Measurements from ENCODE around the gene CWC27. TPM values are rescaled to one million over a fixed set of nuclear protein-coding genes. Genes with fewer than 3 reads are reported as not detected.

The CWC27 gene
- total RNA-seq, 6 donors from 2014 or later = 8.0 to 21.2 (median 14.6) TPM

- Histone ChIP-seq H3K4me3 (no peak overlapping the region), H3K9me3 (no peaks in the 10 kb centered on the region), H3K27me3 (no peaks in the 10 kb centered on the region), H3K27ac (no peak overlapping the region), H3K36me3 (peaks cover 0 to 24% (median 2%) of the 10 kb centered on the region in 4 donors), H3K4me1 (no peaks in the 10 kb centered on the region)
- ATAC-seq (ENCODE audit: low FRiP score in 2 of 2) (no peak), DNase-seq (no peak)
- no peak for TF ChIP-seq POLR2AphosphoS5 (IDR thresholded peaks at IDR 0.05)
- TF ChIP-seq POLR2A (IDR thresholded peaks at IDR 0.05) = no peak
- TF ChIP-seq EP300 (IDR thresholded peaks at IDR 0.05) = no peak
These were observed 25.9 kb upstream of the CWC27 start for GRCh38 chr5:64742821-64743220.

DNA sequence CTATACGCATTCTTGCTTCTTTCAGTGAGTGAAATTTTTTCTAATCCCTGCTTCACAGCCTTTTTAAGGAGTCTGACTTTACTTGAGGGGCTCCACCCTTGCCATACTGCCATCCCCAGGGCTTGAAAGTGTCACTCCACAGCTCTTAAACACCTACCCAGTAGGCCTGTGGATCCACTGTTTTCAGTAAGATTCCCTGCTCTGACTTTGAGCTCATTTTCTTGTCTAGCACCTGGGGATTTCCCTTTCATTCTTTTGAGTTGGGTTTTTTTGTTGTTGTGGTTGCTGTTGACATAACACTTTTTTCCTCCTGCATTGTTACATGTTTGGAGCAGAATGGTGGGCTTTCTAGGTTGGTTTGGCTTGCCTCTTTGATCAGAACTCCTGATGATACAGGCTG lies 23.8 kb upstream of the CWC27 start:
- Histone ChIP-seq H3K4me3 (no peak overlapping the region), H3K9me3 (no peaks in the 10 kb centered on the region), H3K27ac (no peak overlapping the region), H3K36me3 (peaks cover 0 to 13% (median 0%) of the 10 kb centered on the region in 4 donors), H3K4me1 (no peaks in the 10 kb centered on the region), H3K27me3 (no peaks in the 10 kb centered on the region)
- ATAC-seq (ENCODE audit: low FRiP score in 2 of 2) (no peak), DNase-seq (no peak)
- TF ChIP-seq POLR2A (IDR thresholded peaks at IDR 0.05) (no peak), POLR2AphosphoS5 (IDR thresholded peaks at IDR 0.05) (no peak), EP300 (IDR thresholded peaks at IDR 0.05) (no peak)
- TF ChIP-seq, protein P1, sequence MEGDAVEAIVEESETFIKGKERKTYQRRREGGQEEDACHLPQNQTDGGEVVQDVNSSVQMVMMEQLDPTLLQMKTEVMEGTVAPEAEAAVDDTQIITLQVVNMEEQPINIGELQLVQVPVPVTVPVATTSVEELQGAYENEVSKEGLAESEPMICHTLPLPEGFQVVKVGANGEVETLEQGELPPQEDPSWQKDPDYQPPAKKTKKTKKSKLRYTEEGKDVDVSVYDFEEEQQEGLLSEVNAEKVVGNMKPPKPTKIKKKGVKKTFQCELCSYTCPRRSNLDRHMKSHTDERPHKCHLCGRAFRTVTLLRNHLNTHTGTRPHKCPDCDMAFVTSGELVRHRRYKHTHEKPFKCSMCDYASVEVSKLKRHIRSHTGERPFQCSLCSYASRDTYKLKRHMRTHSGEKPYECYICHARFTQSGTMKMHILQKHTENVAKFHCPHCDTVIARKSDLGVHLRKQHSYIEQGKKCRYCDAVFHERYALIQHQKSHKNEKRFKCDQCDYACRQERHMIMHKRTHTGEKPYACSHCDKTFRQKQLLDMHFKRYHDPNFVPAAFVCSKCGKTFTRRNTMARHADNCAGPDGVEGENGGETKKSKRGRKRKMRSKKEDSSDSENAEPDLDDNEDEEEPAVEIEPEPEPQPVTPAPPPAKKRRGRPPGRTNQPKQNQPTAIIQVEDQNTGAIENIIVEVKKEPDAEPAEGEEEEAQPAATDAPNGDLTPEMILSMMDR (IDR thresholded peaks at IDR 0.05) = no peak
- 91 to 100% methylated on average over 1 of the region's 1 CpG for WGBS, 2 donors

- Histone ChIP-seq H3K9me3 (no peaks in the 10 kb centered on the region), H3K36me3 (no peaks in the 10 kb centered on the region), H3K27ac (no peak overlapping the region), H3K4me3 (no peak overlapping the region), H3K4me1 (no peaks in the 10 kb centered on the region), H3K27me3 (no peaks in the 10 kb centered on the region)
- WGBS, 2 donors = 86 to 88% methylated on average over 1 of the region's 1 CpG
- ATAC-seq (ENCODE audit: low FRiP score in 2 of 2) (no peak), DNase-seq (no peak)
- TF ChIP-seq POLR2A (IDR thresholded peaks at IDR 0.05) (no peak), POLR2AphosphoS5 (IDR thresholded peaks at IDR 0.05) (no peak), EP300 (IDR thresholded peaks at IDR 0.05) (no peak)
- TF ChIP-seq, protein P1 (IDR thresholded peaks at IDR 0.05) = no peak
These were observed 22.3 kb upstream of the CWC27 start for GRCh38 chr5:64746446-64746845.

DNA sequence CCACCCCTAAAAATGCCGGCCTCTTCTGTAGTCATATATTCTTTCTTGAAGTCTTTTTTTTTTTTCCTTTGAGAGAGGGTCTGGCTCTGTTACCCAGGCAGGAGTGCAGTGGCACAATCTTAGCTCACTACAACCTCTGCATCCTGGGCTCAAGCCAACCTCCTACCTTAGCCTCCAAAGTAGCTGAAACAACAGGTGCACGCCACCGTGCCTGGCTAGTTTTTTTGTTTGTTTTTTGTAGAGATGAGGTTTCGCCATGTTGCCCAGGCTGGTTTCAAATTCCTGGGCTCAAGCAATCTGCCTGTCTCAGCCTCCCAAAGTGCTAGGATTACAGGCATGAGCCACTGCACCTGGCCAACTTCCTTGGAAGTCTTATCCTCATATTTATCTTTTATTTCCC lies 19.3 kb upstream of the CWC27 start:
- Histone ChIP-seq H3K4me1 (no peaks in the 10 kb centered on the region), H3K4me3 (no peak overlapping the region), H3K27ac (no peak overlapping the region), H3K36me3 (peaks cover 0 to 15% (median 0%) of the 10 kb centered on the region in 4 donors), H3K9me3 (no peaks in the 10 kb centered on the region), H3K27me3 (no peaks in the 10 kb centered on the region)
- ATAC-seq (ENCODE audit: low FRiP score in 2 of 2) (no peak), DNase-seq (no peak)
- 88 to 89% methylated on average over 4 of the region's 4 CpGs for WGBS, 2 donors
- TF ChIP-seq POLR2AphosphoS5 (IDR thresholded peaks at IDR 0.05) (no peak), POLR2A (IDR thresholded peaks at IDR 0.05) (no peak), EP300 (IDR thresholded peaks at IDR 0.05) (no peak)
- TF ChIP-seq, protein P1 (IDR thresholded peaks at IDR 0.05) = no peak

GRCh38 chr5:64754066-64754465 lies 14.7 kb upstream of the CWC27 start:
- WGBS, 2 donors = 98% methylated on average over 2 of the region's 2 CpGs
- ATAC-seq (ENCODE audit: low FRiP score in 2 of 2) (no peak), DNase-seq (no peak)
- Histone ChIP-seq H3K36me3 (peaks cover 0 to 15% (median 0%) of the 10 kb centered on the region in 4 donors), H3K4me3 (no peak overlapping the region), H3K27me3 (no peaks in the 10 kb centered on the region), H3K27ac (no peak overlapping the region), H3K9me3 (no peaks in the 10 kb centered on the region), H3K4me1 (peaks cover 0 to 11% (median 2%) of the 10 kb centered on the region in 4 donors)
- TF ChIP-seq EP300 (IDR thresholded peaks at IDR 0.05) (no peak), POLR2AphosphoS5 (IDR thresholded peaks at IDR 0.05) (no peak), POLR2A (IDR thresholded peaks at IDR 0.05) (no peak)
- TF ChIP-seq, protein P1 (IDR thresholded peaks at IDR 0.05) = no peak

Data from upper lobe of left lung (tissue), 6 donors.